Smooth muscle cell (in vitro differentiated cells): Measurements from ENCODE around the gene TRDN. TPM values are rescaled to one million over a fixed set of nuclear protein-coding genes. Genes with fewer than 3 reads are reported as not detected.

Experiments
- DNase-seq: peaks from one replicate; lab custom pipeline; 2025; ENCODE audit not compliant: unreplicated experiment; lab: John Stamatoyannopoulos, UW
- H2AFZ ChIP-seq: fragments of 200-600 bp; sonication (generic); 2 replicates; pipeline ENCODE4 v1.6.0; 2016; ENCODE audit warnings: antibody characterized with exemption, low read depth, mild to moderate bottlenecking
- H3F3A ChIP-seq: fragments of 200-600 bp; sonication (generic); 2 replicates; pipeline ENCODE4 v1.6.0; 2017; ENCODE audit warnings: antibody characterized with exemption, low read depth
- H3K27ac ChIP-seq: fragments of 200-600 bp; sonication (generic); 2 replicates; pipeline ENCODE4 v1.5.1; 2016; ENCODE audit warnings: low read depth, mild to moderate bottlenecking
- H3K27me3 ChIP-seq: fragments of 200-600 bp; sonication (generic); 2 replicates; pipeline ENCODE4 v1.6.1; 2016; ENCODE audit warnings: low read depth, mild to moderate bottlenecking
- H3K36me3 ChIP-seq: fragments of 200-600 bp; sonication (generic); 2 replicates; pipeline ENCODE4 v1.5.1; 2016; ENCODE audit warnings: low read depth
- H3K4me1 ChIP-seq: fragments of 200-600 bp; sonication (generic); 2 replicates; pipeline ENCODE4 v1.5.1; 2016; ENCODE audit warnings: low read depth
- H3K4me2 ChIP-seq: fragments of 200-600 bp; sonication (generic); 2 replicates; pipeline ENCODE4 v1.6.0; 2016; ENCODE audit warnings: mild to moderate bottlenecking
- H3K4me3 ChIP-seq: fragments of 200-600 bp; sonication (generic); 2 replicates; pipeline ENCODE4 v1.5.1; 2016; ENCODE audit warnings: mild to moderate bottlenecking
- H3K79me2 ChIP-seq: fragments of 200-600 bp; sonication (generic); 2 replicates; pipeline ENCODE4 v1.6.0; 2016; ENCODE audit warnings: low read depth, mild to moderate bottlenecking
- H3K9ac ChIP-seq: fragments of 200-600 bp; sonication (generic); 2 replicates; pipeline ENCODE4 v1.6.0; 2016; ENCODE audit warnings: low read depth
- H3K9me3 ChIP-seq: fragments of 200-600 bp; sonication (generic); replicated peaks from 2 replicates; pipeline ENCODE4 v1.5.1; 2016; ENCODE audit warnings: low read depth
- H4K20me1 ChIP-seq: fragments of 200-600 bp; sonication (generic); 2 replicates; pipeline ENCODE4 v1.6.0; 2016; ENCODE audit warnings: low read depth
- whole genome bisulfite sequencing: methylation state at CpG from one replicate; pipeline ENCODE4 v1.1.7; 2016; ENCODE audit warnings: low lambda C conversion rate; 5-methylcytosine and 5-hydroxymethylcytosine counted together
- polyA plus RNA-seq: library from polyadenylated mRNA; unstranded; fragments of >200 nt; fragmentation: Nextera tagmentation; extraction: Ambion mirVana; gene quantifications from 2 replicates; pipeline ENCODE4 v1.2.1, GENCODE V29; 2016
- total RNA-seq: library from RNA; depleted of rRNA; stranded (reverse); fragments of >200 nt; gene quantifications from 2 replicates; pipeline ENCODE4 v1.2.3, GENCODE V29; 2014
- TF ChIP-seq, protein P1 (sequence below): fragments of 200-600 bp; sonication (generic); IDR thresholded peaks from 2 replicates; pipeline ENCODE4 v1.5.1; 2017; ENCODE audit warnings: borderline replicate concordance, mild to moderate bottlenecking, antibody characterized with exemption; ENCODE audit not compliant: insufficient read depth, poor library complexity, severe bottlenecking

TRDN gene
- total and polyA plus RNA-seq, 2 experiments from 2014 or later: 0.14 TPM; not detected in 1

DNA sequence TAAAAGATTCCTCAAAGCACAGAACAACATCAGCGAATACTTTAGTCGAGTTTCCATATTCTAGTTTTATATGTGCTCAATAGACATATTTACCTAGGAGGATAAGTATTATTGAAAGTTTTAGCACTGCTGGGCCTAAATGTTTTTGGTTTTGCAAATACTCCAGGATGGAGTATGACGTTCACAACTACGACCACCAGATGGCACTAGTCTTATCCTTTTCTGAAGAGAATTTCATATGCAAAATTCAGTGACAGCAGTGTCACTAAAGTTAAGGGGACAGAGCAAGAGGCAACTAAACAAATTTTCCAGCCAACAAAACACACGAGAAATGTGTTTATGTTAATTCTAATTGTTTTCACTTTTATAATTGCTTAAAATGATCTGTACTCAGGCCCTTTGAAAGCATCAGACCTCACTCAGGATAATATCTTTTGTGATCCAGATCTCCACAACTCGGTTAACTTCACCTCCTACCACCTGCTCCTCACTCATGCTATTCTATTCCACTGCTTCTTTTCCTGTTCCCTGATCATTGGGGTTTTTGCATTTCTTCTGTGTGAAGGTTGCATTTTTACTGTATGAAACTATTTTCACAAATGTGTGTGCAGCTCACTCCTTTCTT, 220.8 kb downstream of the TRDN start:
- Histone ChIP-seq H4K20me1 (no peaks in the 10 kb centered on the region), H3F3A (no peaks in the 10 kb centered on the region), H2AFZ (no peak overlapping the region), H3K36me3 (no peaks in the 10 kb centered on the region), H3K4me1 (no peaks in the 10 kb centered on the region), H3K9ac (no peak overlapping the region), H3K4me3 (no peak overlapping the region), H3K79me2 (no peaks in the 10 kb centered on the region), H3K27ac (no peak overlapping the region), H3K27me3 (no peaks in the 10 kb centered on the region), H3K9me3 (no peaks in the 10 kb centered on the region), H3K4me2 (no peak overlapping the region)
- 15% methylated on average over 6 of the region's 6 CpGs for WGBS
- TF ChIP-seq, protein P1, sequence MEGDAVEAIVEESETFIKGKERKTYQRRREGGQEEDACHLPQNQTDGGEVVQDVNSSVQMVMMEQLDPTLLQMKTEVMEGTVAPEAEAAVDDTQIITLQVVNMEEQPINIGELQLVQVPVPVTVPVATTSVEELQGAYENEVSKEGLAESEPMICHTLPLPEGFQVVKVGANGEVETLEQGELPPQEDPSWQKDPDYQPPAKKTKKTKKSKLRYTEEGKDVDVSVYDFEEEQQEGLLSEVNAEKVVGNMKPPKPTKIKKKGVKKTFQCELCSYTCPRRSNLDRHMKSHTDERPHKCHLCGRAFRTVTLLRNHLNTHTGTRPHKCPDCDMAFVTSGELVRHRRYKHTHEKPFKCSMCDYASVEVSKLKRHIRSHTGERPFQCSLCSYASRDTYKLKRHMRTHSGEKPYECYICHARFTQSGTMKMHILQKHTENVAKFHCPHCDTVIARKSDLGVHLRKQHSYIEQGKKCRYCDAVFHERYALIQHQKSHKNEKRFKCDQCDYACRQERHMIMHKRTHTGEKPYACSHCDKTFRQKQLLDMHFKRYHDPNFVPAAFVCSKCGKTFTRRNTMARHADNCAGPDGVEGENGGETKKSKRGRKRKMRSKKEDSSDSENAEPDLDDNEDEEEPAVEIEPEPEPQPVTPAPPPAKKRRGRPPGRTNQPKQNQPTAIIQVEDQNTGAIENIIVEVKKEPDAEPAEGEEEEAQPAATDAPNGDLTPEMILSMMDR: peak; percentile 81
- peak; percentile 1 for DNase-seq

DNA sequence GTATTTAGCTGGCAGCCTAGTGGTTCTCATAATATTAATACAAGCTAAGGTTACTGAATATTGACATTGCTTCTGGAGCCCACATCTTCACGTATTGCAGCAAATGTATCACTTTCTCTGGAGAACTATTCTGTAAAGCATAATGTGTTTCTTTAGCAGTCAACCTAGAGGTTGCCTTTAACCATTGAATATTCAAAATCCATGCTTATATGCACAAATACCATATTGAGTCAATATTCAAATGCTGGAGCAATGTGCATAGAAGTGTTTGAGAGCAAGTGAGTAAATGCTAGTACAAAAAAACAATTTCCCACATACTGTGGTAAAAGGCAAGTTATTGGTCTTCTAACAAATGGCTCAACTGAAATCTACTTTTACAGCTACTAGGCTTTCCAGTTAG, 231.8 kb downstream of the TRDN start:
- TF ChIP-seq, protein P1: no peak
- no peak overlapping the region for H2AFZ ChIP-seq
- no peaks in the 10 kb centered on the region for H3K36me3 ChIP-seq
- WGBS: 86% methylated on average over 1 of the region's 1 CpG
- no peak for DNase-seq
- no peaks in the 10 kb centered on the region for H3F3A ChIP-seq
- H3K9ac ChIP-seq: no peak overlapping the region
- no peaks in the 10 kb centered on the region for H3K4me1 ChIP-seq
- no peaks in the 10 kb centered on the region for H3K79me2 ChIP-seq
- no peaks in the 10 kb centered on the region for H4K20me1 ChIP-seq
- H3K4me2 ChIP-seq: no peak overlapping the region
- H3K9me3 ChIP-seq: no peaks in the 10 kb centered on the region
- no peak overlapping the region for H3K4me3 ChIP-seq
- no peak overlapping the region for H3K27ac ChIP-seq
- no peaks in the 10 kb centered on the region for H3K27me3 ChIP-seq

DNA sequence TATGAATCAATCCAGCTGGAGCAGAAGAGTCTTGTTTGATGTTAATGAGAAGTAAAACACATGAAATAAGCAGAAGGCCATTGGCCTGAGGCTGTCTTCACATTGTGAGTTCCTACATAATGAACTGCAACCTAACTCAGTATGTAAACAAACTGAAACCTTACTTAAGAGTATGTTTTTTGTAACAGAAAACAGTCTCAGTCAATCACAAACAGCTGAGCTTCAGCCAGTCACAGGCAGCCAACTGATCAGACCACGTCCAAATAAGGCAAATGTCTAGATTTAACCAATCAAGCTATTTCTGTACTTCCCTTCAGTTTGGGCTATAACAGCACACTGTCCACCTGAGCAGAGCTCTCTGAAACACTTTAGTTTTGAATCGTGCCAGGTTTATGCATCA, 234.7 kb downstream of the TRDN start:
- H3K27ac ChIP-seq: no peak overlapping the region
- no peaks in the 10 kb centered on the region for H3K79me2 ChIP-seq
- TF ChIP-seq, protein P1: no peak
- no peak overlapping the region for H3K9ac ChIP-seq
- no peaks in the 10 kb centered on the region for H3K4me1 ChIP-seq
- no peaks in the 10 kb centered on the region for H3F3A ChIP-seq
- H3K4me3 ChIP-seq: no peak overlapping the region
- H3K36me3 ChIP-seq: no peaks in the 10 kb centered on the region
- H3K9me3 ChIP-seq: no peaks in the 10 kb centered on the region
- DNase-seq: no peak
- 94% methylated on average over 2 of the region's 2 CpGs for WGBS
- H4K20me1 ChIP-seq: no peaks in the 10 kb centered on the region
- no peaks in the 10 kb centered on the region for H3K27me3 ChIP-seq
- no peak overlapping the region for H3K4me2 ChIP-seq
- no peak overlapping the region for H2AFZ ChIP-seq

DNA sequence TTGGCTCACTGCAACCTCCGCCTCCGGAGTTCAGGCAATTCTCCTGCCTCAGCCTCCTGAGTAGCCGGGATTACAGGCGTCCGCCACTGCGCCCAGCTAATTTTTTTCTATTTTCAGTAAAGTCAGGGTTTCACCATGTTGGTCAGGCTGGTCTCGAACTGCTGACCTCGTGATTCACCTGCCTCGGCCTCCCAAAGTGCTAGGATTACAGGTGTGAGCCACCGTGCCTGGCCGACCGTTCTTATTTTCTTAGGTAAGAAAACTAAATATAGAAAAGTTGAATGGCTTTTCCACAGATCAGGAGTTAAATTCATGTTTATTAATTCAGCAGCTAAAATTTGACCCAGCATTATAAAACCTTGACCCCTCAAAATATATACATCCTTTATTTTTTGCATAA, 238.7 kb downstream of the TRDN start:
- H3K4me2 ChIP-seq: no peak overlapping the region
- 92% methylated on average over 12 of the region's 12 CpGs for WGBS

More for the DNA sequence above, 238.7 kb downstream of the TRDN start:
- H3K9me3 ChIP-seq: no peaks in the 10 kb centered on the region
- H3K27me3 ChIP-seq: no peaks in the 10 kb centered on the region
- TF ChIP-seq, protein P1: no peak
- no peak overlapping the region for H2AFZ ChIP-seq
- no peak overlapping the region for H3K4me3 ChIP-seq
- H3K9ac ChIP-seq: no peak overlapping the region
- H3K36me3 ChIP-seq: no peaks in the 10 kb centered on the region
- no peaks in the 10 kb centered on the region for H3K79me2 ChIP-seq
- H3K27ac ChIP-seq: no peak overlapping the region
- H3F3A ChIP-seq: no peaks in the 10 kb centered on the region
- H3K4me1 ChIP-seq: no peaks in the 10 kb centered on the region
- no peaks in the 10 kb centered on the region for H4K20me1 ChIP-seq
- no peak for DNase-seq
